IPS DF 6.9 (cell line): ENCODE data around the gene FAM131B.

Source experiments
- DNase-seq: peaks from one replicate; pipeline ENCODE4 v3.0.0-alpha.2; 2013; ENCODE audit warnings: low read depth, low spot score
- H3K27ac ChIP-seq: one replicate; pipeline ENCODE4 v1.5.1; 2013; ENCODE audit warnings: low read length, control low read depth
- H3K27me3 ChIP-seq: 2 replicates; pipeline ENCODE4 v1.6.1; 2013; ENCODE audit warnings: mild to moderate bottlenecking, low read length; ENCODE audit not compliant: control insufficient read depth, insufficient read depth
- H3K36me3 ChIP-seq: 2 replicates; pipeline ENCODE4 v1.6.1; 2013; ENCODE audit warnings: low read length; ENCODE audit not compliant: control insufficient read depth, insufficient read depth
- H3K4me1 ChIP-seq: 2 replicates; pipeline ENCODE4 v1.6.1; 2013; ENCODE audit warnings: low read length; ENCODE audit not compliant: control insufficient read depth, insufficient read depth
- H3K4me3 ChIP-seq: 2 replicates; pipeline ENCODE4 v1.5.1; 2013; ENCODE audit warnings: mild to moderate bottlenecking, low read length
- H3K9me3 ChIP-seq: 2 replicates; pipeline ENCODE4 v1.6.1; 2013; ENCODE audit warnings: low read length, inconsistent platforms; ENCODE audit not compliant: control insufficient read depth, insufficient read depth
- WGBS: extraction: QIAGEN DNeasy Blood & Tissue Kit; methylation state at CpG from one replicate; pipeline ENCODE4 v1.1.7; 2013; ENCODE audit warnings: mixed read lengths, missing lambda C conversion rate; ENCODE audit not compliant: insufficient read length, insufficient coverage; 5-methylcytosine and 5-hydroxymethylcytosine counted together

The FAM131B gene

DNA sequence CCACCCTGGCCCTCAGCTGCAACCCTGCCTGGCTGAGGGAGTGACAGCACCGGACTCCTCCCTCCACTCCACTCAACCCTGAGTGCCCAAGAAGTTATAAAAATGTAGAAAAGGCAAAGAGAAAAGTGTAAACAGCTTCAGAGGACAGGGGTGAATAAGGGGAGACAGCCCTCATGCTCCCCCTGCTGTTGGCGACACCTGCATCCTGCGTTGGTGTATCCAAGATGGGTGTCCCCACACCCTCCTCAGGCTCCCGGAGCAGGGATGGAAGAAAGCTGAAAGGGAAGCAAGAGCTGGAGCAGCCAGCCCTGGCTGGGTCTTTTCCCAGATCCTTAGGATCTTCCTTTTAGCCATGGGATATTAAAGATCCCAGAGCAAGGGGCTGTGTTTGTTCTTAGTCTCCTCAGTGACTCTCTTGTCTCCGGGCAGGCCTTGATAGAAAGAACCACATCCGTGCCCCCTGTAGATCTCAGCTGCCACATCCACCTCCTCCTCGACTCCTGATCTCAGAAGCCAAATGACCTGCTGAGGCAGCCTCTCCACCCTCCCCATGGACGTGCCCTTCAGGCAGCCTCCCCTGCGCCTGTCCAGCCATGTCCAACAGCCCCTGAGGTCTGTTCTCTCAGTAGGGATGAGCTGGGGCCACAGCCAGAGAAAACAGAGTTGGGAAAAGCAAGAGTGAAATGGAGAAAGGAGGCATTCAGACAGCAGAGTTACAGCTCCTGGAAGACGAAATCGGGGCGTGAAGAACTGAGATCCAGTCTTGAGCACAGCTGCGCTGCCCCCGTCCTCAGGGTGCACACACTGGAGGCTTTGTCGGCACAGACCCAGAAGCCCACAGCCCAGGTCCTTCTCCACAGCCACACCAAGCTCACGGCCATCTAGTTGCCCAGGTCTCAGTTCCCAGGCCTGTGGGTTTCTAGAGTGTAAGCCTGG, 6.8 kb downstream of the FAM131B start:
- no peak for DNase-seq
- Histone ChIP-seq H3K27ac (no peak overlapping the region), H3K36me3 (peaks cover 17% of the 10 kb centered on the region; the same call in 1 of the 2 replicates), H3K4me1 (peaks cover 2% of the 10 kb centered on the region), H3K4me3 (no peak overlapping the region), H3K9me3 (no peaks in the 10 kb centered on the region), H3K27me3 (no peaks in the 10 kb centered on the region)
- WGBS = no CpG with 5 or more reads among the region's 16 CpGs

DNA sequence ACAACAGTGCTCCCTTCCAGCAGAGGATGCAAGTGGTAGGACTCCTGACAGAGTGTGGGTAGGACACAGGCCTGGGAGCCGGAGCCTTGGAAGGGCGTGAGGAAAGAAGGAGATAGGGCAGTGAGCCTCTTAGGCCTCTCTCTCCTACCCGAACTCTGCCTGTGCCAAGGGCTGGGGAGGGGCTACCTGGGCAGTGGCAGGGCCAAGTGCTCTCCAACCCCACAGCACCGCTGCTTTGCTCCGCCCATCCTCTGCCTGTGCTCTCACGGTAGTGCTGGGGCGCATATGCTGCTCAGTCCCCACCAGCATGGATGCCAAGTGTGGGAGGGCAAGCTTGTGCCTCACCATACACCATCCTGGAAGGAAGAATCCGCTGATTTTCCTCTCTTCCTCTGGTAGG, 7.5 kb downstream of the FAM131B start:
- peaks cover 2% of the 10 kb centered on the region for H3K4me1 ChIP-seq
- peaks cover 17% of the 10 kb centered on the region; the same call in 1 of the 2 replicates for H3K36me3 ChIP-seq
- no peak overlapping the region for H3K27ac ChIP-seq
- no peaks in the 10 kb centered on the region for H3K27me3 ChIP-seq
- DNase-seq = no peak
- no peaks in the 10 kb centered on the region for H3K9me3 ChIP-seq
- no peak overlapping the region for H3K4me3 ChIP-seq
- WGBS = no CpG with 5 or more reads among the region's 8 CpGs

DNA sequence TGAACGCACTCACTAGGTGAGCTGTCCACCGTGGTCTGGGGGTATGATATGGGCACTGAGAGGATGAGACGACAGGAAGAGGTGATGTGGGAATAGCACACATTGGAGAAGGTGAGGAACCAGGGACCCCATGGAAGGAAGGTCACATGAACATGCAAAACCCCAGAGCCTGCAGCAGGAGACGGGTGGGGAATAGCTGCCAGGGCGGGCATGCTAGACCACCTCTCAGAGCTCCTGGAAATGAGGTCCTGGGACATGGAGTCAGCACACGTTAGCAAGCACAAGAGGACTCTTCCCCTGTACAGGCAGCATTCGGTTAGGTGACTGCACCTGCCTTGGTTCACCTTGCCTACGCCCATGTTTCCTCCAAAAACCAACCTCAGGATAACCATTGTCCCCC, 8.1 kb downstream of the FAM131B start:
- no peak overlapping the region for H3K4me3 ChIP-seq
- H3K4me1 ChIP-seq = peaks cover 2% of the 10 kb centered on the region
- H3K27me3 ChIP-seq = no peaks in the 10 kb centered on the region
- no CpG with 5 or more reads among the region's 8 CpGs for WGBS
- no peak for DNase-seq
- no peaks in the 10 kb centered on the region for H3K9me3 ChIP-seq
- no peak overlapping the region for H3K27ac ChIP-seq
- H3K36me3 ChIP-seq = peaks cover 15% of the 10 kb centered on the region; the same call in 1 of the 2 replicates

DNA sequence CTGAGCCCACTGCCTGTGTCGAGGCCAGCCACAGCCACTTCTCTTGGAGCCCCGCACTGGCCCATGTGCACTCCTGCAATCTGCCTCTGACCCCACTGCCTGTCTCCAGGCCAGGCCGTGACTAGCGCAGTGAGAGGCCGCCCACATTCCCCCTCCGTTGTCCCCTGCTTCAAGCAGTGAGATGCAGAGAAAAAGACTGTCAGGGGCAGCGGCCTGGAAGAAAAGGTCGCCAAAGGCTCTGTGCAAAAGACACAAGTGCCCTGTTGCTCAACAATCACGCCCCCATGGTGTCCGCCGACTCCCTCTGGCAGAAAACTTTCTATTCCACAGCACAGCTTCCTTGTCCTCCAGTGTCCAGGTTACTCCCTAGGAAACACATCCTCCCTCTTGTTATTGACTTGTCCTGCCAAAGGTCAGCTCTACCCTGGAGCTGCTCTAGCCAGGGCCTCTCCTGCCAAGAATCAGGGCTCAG, 9.9 kb downstream of the FAM131B start:
- H3K27me3 ChIP-seq = no peaks in the 10 kb centered on the region
- H3K27ac ChIP-seq = no peak overlapping the region
- H3K4me3 ChIP-seq = no peak overlapping the region
- no CpG with 5 or more reads among the region's 11 CpGs for WGBS
- peaks cover 15% of the 10 kb centered on the region; the same call in 1 of the 2 replicates for H3K36me3 ChIP-seq
- no peaks in the 10 kb centered on the region for H3K9me3 ChIP-seq
- peaks cover 2% of the 10 kb centered on the region for H3K4me1 ChIP-seq
- DNase-seq = no peak

DNA sequence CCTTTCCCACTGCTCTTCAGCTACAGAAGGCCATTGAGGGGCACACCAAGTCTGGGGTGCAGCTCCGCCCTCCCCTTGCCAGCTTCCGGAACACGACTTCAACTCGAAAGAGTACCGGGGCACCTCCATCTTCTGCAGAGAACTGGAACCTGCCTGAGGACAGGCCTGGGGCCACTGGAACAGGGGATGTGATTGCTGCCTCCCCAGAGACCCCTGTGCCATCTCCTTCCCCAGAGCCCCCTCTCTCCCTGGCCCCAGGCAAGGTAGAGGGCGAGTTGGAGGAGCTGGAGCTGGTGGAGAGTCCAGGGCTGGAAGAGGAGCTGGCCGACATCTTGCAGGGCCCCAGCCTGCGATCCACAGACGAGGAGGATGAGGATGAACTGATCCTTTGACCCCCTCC, 10.9 kb downstream of the FAM131B start:
- no CpG with 5 or more reads among the region's 9 CpGs for WGBS
- no peaks in the 10 kb centered on the region for H3K27me3 ChIP-seq
- DNase-seq = no peak
- no peak overlapping the region for H3K27ac ChIP-seq
- H3K36me3 ChIP-seq = peaks cover 9% of the 10 kb centered on the region; the same call in 1 of the 2 replicates
- H3K9me3 ChIP-seq = no peaks in the 10 kb centered on the region
- H3K4me3 ChIP-seq = no peak overlapping the region
- peaks cover 2% of the 10 kb centered on the region for H3K4me1 ChIP-seq

DNA sequence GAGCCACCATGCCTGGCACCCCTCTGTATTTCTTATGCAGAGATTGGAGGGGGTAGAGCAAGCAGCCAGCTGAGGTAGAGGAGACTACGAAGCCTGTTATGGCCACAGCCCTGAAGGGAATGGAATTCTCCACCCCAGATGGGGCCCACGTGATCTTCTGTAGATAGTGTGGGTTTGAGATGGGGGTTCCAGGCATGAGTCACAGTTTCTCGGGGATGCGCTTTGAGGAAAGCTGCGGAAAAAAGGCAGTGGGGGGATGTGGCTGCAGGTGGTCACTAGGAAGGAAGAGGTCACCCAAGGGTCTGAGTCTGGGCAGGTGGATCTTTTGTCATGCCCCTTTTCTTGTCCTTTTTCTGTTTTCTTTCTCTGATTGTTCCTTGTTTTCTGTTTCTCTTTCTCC, 11.5 kb downstream of the FAM131B start:
- DNase-seq = no peak
- peaks cover 2% of the 10 kb centered on the region for H3K4me1 ChIP-seq
- WGBS = no CpG with 5 or more reads among the region's 5 CpGs
- no peaks in the 10 kb centered on the region for H3K9me3 ChIP-seq
- H3K27ac ChIP-seq = no peak overlapping the region
- H3K27me3 ChIP-seq = no peaks in the 10 kb centered on the region
- H3K36me3 ChIP-seq = peaks cover 4% of the 10 kb centered on the region; the same call in 1 of the 2 replicates
- H3K4me3 ChIP-seq = no peak overlapping the region

DNA sequence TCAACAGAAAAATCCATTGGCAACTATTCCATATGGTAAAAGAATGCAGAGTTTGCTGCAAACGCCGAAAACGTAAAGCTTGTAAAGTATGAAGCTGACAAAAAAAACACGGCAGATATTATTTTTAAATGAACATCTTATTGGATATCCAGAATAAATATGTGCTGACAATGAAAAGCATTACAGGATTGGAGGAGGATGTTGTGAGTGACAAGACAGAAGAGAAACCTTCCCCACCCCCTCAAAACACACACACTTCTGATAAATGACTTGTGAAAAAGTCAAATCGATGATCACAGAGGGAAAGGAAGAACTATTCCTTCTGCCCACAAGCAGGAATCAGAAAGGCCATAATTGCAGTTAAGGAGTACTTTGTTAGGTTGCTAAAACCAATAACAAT, 14.6 kb downstream of the FAM131B start:
- DNase-seq = no peak
- H3K4me1 ChIP-seq = peaks cover 2% of the 10 kb centered on the region
- no peak overlapping the region for H3K27ac ChIP-seq
- WGBS = no CpG with 5 or more reads among the region's 5 CpGs
- no peak overlapping the region for H3K4me3 ChIP-seq
- no peaks in the 10 kb centered on the region for H3K9me3 ChIP-seq
- H3K36me3 ChIP-seq = no peaks in the 10 kb centered on the region
- no peaks in the 10 kb centered on the region for H3K27me3 ChIP-seq

DNA sequence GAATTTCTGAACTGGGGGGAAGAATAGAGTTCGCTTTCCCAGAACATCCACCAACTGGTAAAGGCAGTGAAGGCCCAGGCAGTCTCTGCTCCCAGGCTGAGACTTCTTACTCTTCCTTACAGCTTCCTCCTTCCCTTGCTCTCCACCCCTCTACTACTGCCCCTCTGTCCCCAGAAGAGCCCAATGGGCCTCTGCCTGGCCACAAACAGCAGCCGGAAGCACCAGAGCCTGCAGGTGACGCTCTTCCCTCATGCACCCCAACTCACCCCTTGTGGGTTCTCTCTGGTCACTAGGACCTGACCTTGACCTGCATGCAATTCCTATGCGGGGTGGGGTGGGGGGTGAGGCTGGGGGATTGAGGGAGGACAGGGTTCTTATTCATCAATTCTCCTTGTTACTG, 16.5 kb downstream of the FAM131B start:
- Histone ChIP-seq H3K4me3 (no peak overlapping the region), H3K4me1 (no peaks in the 10 kb centered on the region; the same call in 1 of the 2 replicates), H3K36me3 (no peaks in the 10 kb centered on the region), H3K27me3 (no peaks in the 10 kb centered on the region), H3K27ac (no peak overlapping the region), H3K9me3 (no peaks in the 10 kb centered on the region)
- DNase-seq = no peak
- no CpG with 5 or more reads among the region's 4 CpGs for WGBS

DNA sequence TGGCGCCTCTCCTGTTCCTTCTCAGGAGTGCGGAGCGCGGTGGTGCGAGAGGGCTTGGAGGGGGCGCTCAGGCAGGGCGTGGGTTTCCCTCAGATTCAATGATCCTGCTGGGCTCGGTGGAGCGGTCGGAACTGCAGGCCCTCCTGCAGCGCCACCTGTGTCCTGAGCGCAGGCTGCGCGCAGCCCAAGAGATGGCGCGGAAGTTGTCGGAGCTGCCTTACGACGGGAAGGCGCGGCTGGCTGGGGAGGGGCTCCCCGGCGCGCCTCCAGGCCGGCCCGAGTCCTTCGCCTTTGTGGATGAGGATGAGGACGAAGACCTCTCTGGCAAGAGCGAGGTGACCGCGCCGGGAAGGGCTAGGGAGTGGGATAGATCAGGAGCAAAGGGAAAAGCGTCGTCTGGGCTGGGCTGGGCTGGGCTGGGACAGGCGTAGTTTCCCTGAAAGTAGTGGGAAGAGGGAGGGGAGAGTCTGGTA, 17.0 kb downstream of the FAM131B start:
- Histone ChIP-seq H3K4me1 (no peaks in the 10 kb centered on the region; the same call in 1 of the 2 replicates), H3K9me3 (no peaks in the 10 kb centered on the region), H3K36me3 (no peaks in the 10 kb centered on the region), H3K27me3 (no peaks in the 10 kb centered on the region), H3K4me3 (peak overlapping the region; percentile 21; the same call in 1 of the 2 replicates), H3K27ac (no peak overlapping the region)
- DNase-seq = peak; percentile 68
- WGBS = no CpG with 5 or more reads among the region's 35 CpGs

DNA sequence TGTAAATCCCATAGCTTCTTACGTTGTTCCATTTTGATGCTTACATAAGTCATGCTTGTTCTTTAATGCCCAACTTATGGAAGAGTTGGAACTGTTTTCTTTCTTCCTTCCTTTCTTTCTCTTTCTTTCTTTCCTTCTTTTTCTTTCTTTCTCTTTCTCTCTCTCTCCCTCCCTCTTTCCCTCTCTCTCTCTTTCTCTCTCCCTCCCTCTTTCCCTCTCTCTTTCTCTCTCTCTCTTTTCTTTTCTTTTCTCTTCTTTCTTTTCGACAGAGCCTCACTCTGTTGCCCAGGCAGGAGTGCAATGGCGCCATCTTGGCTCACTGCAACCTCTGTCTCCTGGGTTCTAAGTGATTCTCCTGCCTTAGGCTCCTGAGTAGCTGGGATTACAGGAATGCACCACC, 18.9 kb downstream of the FAM131B start:
- no peak for DNase-seq
- H3K4me3 ChIP-seq = no peak overlapping the region
- no peaks in the 10 kb centered on the region for H3K36me3 ChIP-seq
- H3K9me3 ChIP-seq = no peaks in the 10 kb centered on the region
- H3K27me3 ChIP-seq = no peaks in the 10 kb centered on the region
- no peak overlapping the region for H3K27ac ChIP-seq
- no peaks in the 10 kb centered on the region; the same call in 1 of the 2 replicates for H3K4me1 ChIP-seq
- no CpG with 5 or more reads among the region's 3 CpGs for WGBS
